ENCODE results near the gene IFI30. TPM values are rescaled to one million over a fixed set of nuclear protein-coding genes. Genes with fewer than 3 reads are reported as not detected.

IFI30 gene
- total and polyA plus RNA-seq, 8 donors, result 7.3 to 986 (median 13.0) TPM

- peaks cover 0 to 96% of the 10 kb centered on the region in 2 donors for H3K36me3 ChIP-seq
- H3K27ac ChIP-seq, result no peak overlapping the region
- intact Hi-C loops (cut with DNase I), result no loop called here
Observed at GRCh38 chr19:18128805-18129204, 44.8 kb upstream of the IFI30 start.

GRCh38 chr19:18130523-18131242, 42.9 kb upstream of the IFI30 start:
- ATAC-seq, result no peak
- peaks cover 0 to 96% of the 10 kb centered on the region in 2 donors for H3K36me3 ChIP-seq

More at GRCh38 chr19:18128805-18129204, 44.8 kb upstream of the IFI30 start:
- Histone ChIP-seq H3K27me3 (no peaks in the 10 kb centered on the region), H3K4me3 (no peak overlapping the region), H3K9me3 (no peaks in the 10 kb centered on the region), H3K4me1 (peaks cover 0 to 8% of the 10 kb centered on the region in 2 donors)
- no peak for TF ChIP-seq CTCF (IDR thresholded peaks at IDR 0.05)
- ATAC-seq, result no peak
- no peak for DNase-seq

GRCh38 chr19:18131841-18132596, 41.6 kb upstream of the IFI30 start:
- intact Hi-C loops (cut with DNase I), result no loop called here

More at GRCh38 chr19:18130523-18131242, 42.9 kb upstream of the IFI30 start:
- no peak for TF ChIP-seq CTCF (IDR thresholded peaks at IDR 0.05)
- Histone ChIP-seq H3K27ac (no peak overlapping the region), H3K4me3 (no peak overlapping the region), H3K4me1 (peaks cover 0 to 8% of the 10 kb centered on the region in 2 donors), H3K9me3 (no peaks in the 10 kb centered on the region), H3K27me3 (no peaks in the 10 kb centered on the region)
- no peak for DNase-seq
- intact Hi-C loops (cut with DNase I), result no loop called here

GRCh38 chr19:18135712-18136584, 37.7 kb upstream of the IFI30 start:
- peaks cover 0 to 97% of the 10 kb centered on the region in 2 donors for H3K36me3 ChIP-seq
- no peak overlapping the region for H3K4me3 ChIP-seq
- no peak for TF ChIP-seq CTCF (IDR thresholded peaks at IDR 0.05)
- no peaks in the 10 kb centered on the region for H3K27me3 ChIP-seq
- H3K4me1 ChIP-seq, result peaks cover 0 to 6% of the 10 kb centered on the region in 2 donors
- intact Hi-C loops (cut with DNase I), result no loop called here
- ATAC-seq, result no peak
- H3K9me3 ChIP-seq, result no peaks in the 10 kb centered on the region
- H3K27ac ChIP-seq, result no peak overlapping the region
- no peak for DNase-seq

More at GRCh38 chr19:18131841-18132596, 41.6 kb upstream of the IFI30 start:
- no peaks in the 10 kb centered on the region for H3K9me3 ChIP-seq
- H3K27me3 ChIP-seq, result no peaks in the 10 kb centered on the region
- peaks cover 0 to 100% of the 10 kb centered on the region in 2 donors for H3K36me3 ChIP-seq
- no peak for TF ChIP-seq CTCF (IDR thresholded peaks at IDR 0.05)
- no peak overlapping the region for H3K4me3 ChIP-seq
- peaks cover 0 to 8% of the 10 kb centered on the region in 2 donors for H3K4me1 ChIP-seq
- ATAC-seq, result no peak
- no peak overlapping the region for H3K27ac ChIP-seq
- DNase-seq, result no peak

Data from left lung (tissue), 10 donors.